Tibial artery (tissue), 4 donors: ENCODE data around the gene RUNX1.
A peak's percentile ranks its signal among the peaks of the same experiment; 100 is the strongest.

Experiments
- DNase-seq, 2 donors: peaks; one replicate each; pipeline ENCODE4 v3.0.0-alpha.2; 2019
- H3K27ac ChIP-seq, 2 donors: fragments of 200-600 bp; sonication (generic) in 1 of 2; 1 replicate in 1 of 2; 2 replicates in 1 of 2; pipeline ENCODE4 v1.5.1; 2018 to 2019; ENCODE audit warnings: mild to moderate bottlenecking in 1 of 2
- H3K27me3 ChIP-seq, 2 donors: fragments of 200-600 bp; sonication (generic) in 1 of 2; one replicate each; pipeline versions ENCODE4 v1.5.1 to v1.6.0; 2016 to 2019
- H3K36me3 ChIP-seq, 3 donors: fragments of 200-600 bp; sonication (generic) in 2 of 3; one replicate each; pipeline ENCODE4 v1.5.1; 2016 to 2019; ENCODE audit warnings: mild to moderate bottlenecking in 2 of 3
- H3K4me1 ChIP-seq, 4 donors: fragments of 200-600 bp; sonication (generic) in 2 of 4; 1 replicate in 3 of 4; 2 replicates in 1 of 4; pipeline ENCODE4 v1.5.1; 2016 to 2019
- H3K4me3 ChIP-seq, 2 donors: fragments of 200-600 bp; sonication (generic) in 1 of 2; 1 replicate in 1 of 2; 2 replicates in 1 of 2; pipeline ENCODE4 v1.5.1; 2018 to 2019; ENCODE audit warnings: mild to moderate bottlenecking in 2 of 2
- H3K9me3 ChIP-seq, 3 donors: fragments of 200-600 bp; sonication (generic) in 1 of 3; one replicate each; pipeline ENCODE4 v1.5.1; 2016 to 2019
- intact Hi-C: fragments of 100-400 bp; cut with DNase I; formaldehyde crosslinking; loops from one replicate; pipeline ENCODE4 v1.15.0; 2023; ENCODE audit warnings: low total_unique reads
- TF ChIP-seq, protein P1 (sequence below), 2 experiments: fragments of 200-600 bp in 1 of 2; fragments of 450-650 bp in 1 of 2; IDR thresholded peaks; one replicate each; pipeline ENCODE4 v1.5.1; 2017 to 2019; ENCODE audit warnings: antibody characterized with exemption in 2 of 2, mild to moderate bottlenecking in 1 of 2, moderate library complexity in 1 of 2

Gene RUNX1

DNA sequence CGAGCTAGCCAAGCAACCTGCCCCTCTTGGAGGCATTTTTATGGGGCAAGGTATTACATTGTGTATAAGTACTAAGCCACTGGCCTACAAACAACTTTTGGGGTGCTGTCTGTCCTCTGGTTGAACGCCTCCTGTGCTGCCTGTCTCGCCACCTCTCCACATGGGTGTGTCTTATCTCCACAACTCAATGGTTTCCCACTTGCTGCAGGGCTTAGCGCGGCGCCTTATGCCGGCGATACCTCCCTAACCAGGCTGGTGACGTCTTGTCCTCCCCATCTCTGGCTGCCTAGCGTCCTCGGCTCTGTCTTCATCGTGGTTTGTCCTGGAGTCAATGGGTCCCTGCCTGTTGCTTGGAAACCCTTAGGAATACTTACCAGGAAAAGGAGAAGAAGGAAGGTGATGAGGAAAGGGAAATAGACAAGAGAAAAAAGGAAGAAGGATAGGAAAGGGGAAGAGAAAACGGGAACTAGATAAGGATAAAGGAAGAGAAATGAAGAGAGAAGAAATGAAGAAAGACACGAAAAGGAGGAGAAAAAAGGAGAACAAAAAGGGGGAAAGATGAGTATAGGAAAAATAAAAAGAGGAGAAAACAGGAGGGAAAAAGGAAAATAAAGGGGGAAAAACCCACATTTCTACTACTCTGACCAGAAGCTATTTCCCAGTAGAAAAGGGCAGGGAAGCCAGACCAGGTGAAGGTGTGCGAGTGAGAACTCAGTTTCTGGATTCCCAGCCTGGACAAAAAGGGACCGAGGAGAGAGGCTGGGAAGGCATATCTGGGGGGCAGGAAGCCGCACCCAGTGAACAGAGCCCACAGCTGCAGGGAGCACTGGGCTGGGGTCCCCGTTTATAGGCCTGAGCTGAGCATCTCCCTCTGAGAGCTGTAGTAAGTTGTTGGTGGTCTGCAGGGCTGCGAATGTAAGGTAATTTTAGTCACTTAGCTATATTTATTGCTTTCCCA lies 294.1 kb downstream of the RUNX1 start:
- Histone ChIP-seq H3K36me3 (no peaks in the 10 kb centered on the region), H3K27me3 (no peaks in the 10 kb centered on the region), H3K27ac (no peak overlapping the region), H3K4me1 (no peaks in the 10 kb centered on the region), H3K4me3 (no peak overlapping the region), H3K9me3 (no peaks in the 10 kb centered on the region)
- no peak for DNase-seq
- intact Hi-C loops: loop anchor here (10.0 kb wide), 1 partner anchor 1180 kb away; no protein-coding TSS in a partner anchor
- TF ChIP-seq, protein P1, sequence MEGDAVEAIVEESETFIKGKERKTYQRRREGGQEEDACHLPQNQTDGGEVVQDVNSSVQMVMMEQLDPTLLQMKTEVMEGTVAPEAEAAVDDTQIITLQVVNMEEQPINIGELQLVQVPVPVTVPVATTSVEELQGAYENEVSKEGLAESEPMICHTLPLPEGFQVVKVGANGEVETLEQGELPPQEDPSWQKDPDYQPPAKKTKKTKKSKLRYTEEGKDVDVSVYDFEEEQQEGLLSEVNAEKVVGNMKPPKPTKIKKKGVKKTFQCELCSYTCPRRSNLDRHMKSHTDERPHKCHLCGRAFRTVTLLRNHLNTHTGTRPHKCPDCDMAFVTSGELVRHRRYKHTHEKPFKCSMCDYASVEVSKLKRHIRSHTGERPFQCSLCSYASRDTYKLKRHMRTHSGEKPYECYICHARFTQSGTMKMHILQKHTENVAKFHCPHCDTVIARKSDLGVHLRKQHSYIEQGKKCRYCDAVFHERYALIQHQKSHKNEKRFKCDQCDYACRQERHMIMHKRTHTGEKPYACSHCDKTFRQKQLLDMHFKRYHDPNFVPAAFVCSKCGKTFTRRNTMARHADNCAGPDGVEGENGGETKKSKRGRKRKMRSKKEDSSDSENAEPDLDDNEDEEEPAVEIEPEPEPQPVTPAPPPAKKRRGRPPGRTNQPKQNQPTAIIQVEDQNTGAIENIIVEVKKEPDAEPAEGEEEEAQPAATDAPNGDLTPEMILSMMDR (IDR thresholded peaks at IDR 0.05): no peak

GRCh38 chr21:34748862-34749261 lies 300.2 kb downstream of the RUNX1 start:
- Histone ChIP-seq H3K27me3 (no peaks in the 10 kb centered on the region), H3K4me1 (peaks cover 0 to 10% (median 0%) of the 10 kb centered on the region in 4 donors), H3K4me3 (no peak overlapping the region), H3K9me3 (no peaks in the 10 kb centered on the region), H3K36me3 (no peaks in the 10 kb centered on the region), H3K27ac (no peak overlapping the region)
- DNase-seq: no peak
- TF ChIP-seq, protein P1 (IDR thresholded peaks at IDR 0.05): no peak
- intact Hi-C loops: loop anchor here (5.0 kb wide), 2 partner anchors 1088 to 1273 kb away; no protein-coding TSS in a partner anchor

- intact Hi-C loops: loop anchor here (5.0 kb wide), 2 partner anchors 1092 to 1277 kb away; no protein-coding TSS in a partner anchor
- H3K4me1 ChIP-seq: peaks cover 0 to 14% (median 0%) of the 10 kb centered on the region in 4 donors
- peak; percentile 64 to 75 for DNase-seq
- H3K27ac ChIP-seq: no peak overlapping the region
- H3K9me3 ChIP-seq: no peaks in the 10 kb centered on the region
- H3K4me3 ChIP-seq: no peak overlapping the region
- peaks cover 0 to 5% of the 10 kb centered on the region in 2 donors for H3K27me3 ChIP-seq
- H3K36me3 ChIP-seq: no peaks in the 10 kb centered on the region
- TF ChIP-seq, protein P1 (IDR thresholded peaks at IDR 0.05): peak; percentile 82 to 90
These were observed 303.4 kb downstream of the RUNX1 start for GRCh38 chr21:34745557-34746255.

- H3K9me3 ChIP-seq: no peaks in the 10 kb centered on the region
- DNase-seq: no peak
These were observed 304.3 kb downstream of the RUNX1 start for GRCh38 chr21:34744801-34745200.

GRCh38 chr21:34743831-34744230 lies 305.3 kb downstream of the RUNX1 start:
- intact Hi-C loops: no loop called here
- peak; percentile 66 to 70 for DNase-seq
- no peak overlapping the region for H3K27ac ChIP-seq

More at GRCh38 chr21:34744801-34745200, 304.3 kb downstream of the RUNX1 start:
- peaks cover 0 to 5% of the 10 kb centered on the region in 2 donors for H3K27me3 ChIP-seq
- peaks cover 0 to 14% (median 0%) of the 10 kb centered on the region in 4 donors for H3K4me1 ChIP-seq
- H3K36me3 ChIP-seq: no peaks in the 10 kb centered on the region
- H3K27ac ChIP-seq: no peak overlapping the region
- H3K4me3 ChIP-seq: no peak overlapping the region
- intact Hi-C loops: loop anchor here (5.0 kb wide), 2 partner anchors 1092 to 1278 kb away; no protein-coding TSS in a partner anchor
- TF ChIP-seq, protein P1 (IDR thresholded peaks at IDR 0.05): no peak

More at GRCh38 chr21:34743831-34744230, 305.3 kb downstream of the RUNX1 start:
- H3K4me1 ChIP-seq: peaks cover 0 to 14% (median 0%) of the 10 kb centered on the region in 4 donors
- TF ChIP-seq, protein P1 (IDR thresholded peaks at IDR 0.05): no peak
- H3K4me3 ChIP-seq: no peak overlapping the region
- no peaks in the 10 kb centered on the region for H3K9me3 ChIP-seq
- H3K36me3 ChIP-seq: no peaks in the 10 kb centered on the region
- peaks cover 0 to 5% of the 10 kb centered on the region in 2 donors for H3K27me3 ChIP-seq
